HEK293 (cell line): Measurements from ENCODE around the gene FASTK.

Experiments used
- CTCF ChIA-PET: fragments of 350-600 bp; formaldehyde crosslinking; extraction: SDS; loops from one replicate; lab custom pipeline; 2021; ENCODE audit warnings: antibody characterized with exemption; lab: Yijun Ruan, JAX
- POLR2A ChIA-PET: fragments of 300-600 bp; formaldehyde crosslinking; extraction: SDS; loops from one replicate; lab custom pipeline; 2020; ENCODE audit warnings: antibody characterized with exemption, inconsistent platforms; lab: Yijun Ruan, JAX
- H3K27ac ChIP-seq: fragments of 200-500 bp; sonication (Bioruptor generic); 2 replicates; pipeline ENCODE4 v1.5.1; 2014; ENCODE audit warnings: low read depth, low read length, control low read depth, inconsistent platforms; ENCODE audit errors: extremely low read depth
- H3K36me3 ChIP-seq, 2 experiments: fragments of 200-500 bp in 1 of 2; sonication (Bioruptor generic) in 1 of 2; 1 replicate in 1 of 2; 2 replicates in 1 of 2; pipeline ENCODE4 v1.5.1; 2014 to 2017; ENCODE audit warnings: inconsistent platforms in 2 of 2, low read length in 2 of 2; ENCODE audit not compliant: control insufficient read depth in 2 of 2, insufficient read depth in 1 of 2
- H3K4me1 ChIP-seq: fragments of 200-500 bp; sonication (Bioruptor generic); 2 replicates; pipeline ENCODE4 v1.5.1; 2014; ENCODE audit warnings: mild to moderate bottlenecking, low read length, inconsistent platforms; ENCODE audit not compliant: control insufficient read depth, insufficient read depth
- H3K4me3 ChIP-seq: 2 replicates; pipeline ENCODE4 v1.5.1; 2011; ENCODE audit warnings: low read depth, mild to moderate bottlenecking, control low read depth, low read length, moderate library complexity
- H3K9me3 ChIP-seq: fragments of 200-500 bp; sonication (Bioruptor generic); 2 replicates; pipeline ENCODE4 v1.5.1; 2014; ENCODE audit warnings: low read depth, low read length, inconsistent platforms; ENCODE audit not compliant: control insufficient read depth, insufficient read depth
- GLIS1 ChIP-seq: fragments of 450-650 bp; formaldehyde crosslinking; IDR thresholded peaks from 2 replicates; pipeline ENCODE4 v1.5.1; 2016; ENCODE audit warnings: missing biosample characterization, missing genetic modification characterization
- HOXD13 ChIP-seq: sonication (generic); formaldehyde crosslinking; IDR thresholded peaks from 2 replicates; pipeline ENCODE4 v1.8.0; 2022; ENCODE audit warnings: missing genetic modification reagents, borderline replicate concordance
- ZBTB21 ChIP-seq: fragments of 450-650 bp; formaldehyde crosslinking; IDR thresholded peaks from 2 replicates; pipeline ENCODE4 v1.5.1; 2017; ENCODE audit warnings: missing biosample characterization, missing genetic modification characterization
- ZIC2 ChIP-seq: fragments of 450-650 bp; formaldehyde crosslinking; IDR thresholded peaks from 2 replicates; pipeline ENCODE4 v1.5.1; 2016; ENCODE audit warnings: missing biosample characterization, missing genetic modification characterization
- ZNF140 ChIP-seq: fragments of 450-650 bp; formaldehyde crosslinking; IDR thresholded peaks from 2 replicates; pipeline ENCODE4 v1.5.1; 2016; ENCODE audit warnings: missing biosample characterization, missing genetic modification characterization
- ZNF214 ChIP-seq: fragments of 450-650 bp; formaldehyde crosslinking; IDR thresholded peaks from 2 replicates; pipeline ENCODE4 v1.5.1; 2017; ENCODE audit warnings: missing biosample characterization, mild to moderate bottlenecking, missing genetic modification characterization, borderline replicate concordance
- ZNF324 ChIP-seq: fragments of 450-650 bp; formaldehyde crosslinking; IDR thresholded peaks from 2 replicates; pipeline ENCODE4 v1.5.1; 2016; ENCODE audit warnings: missing biosample characterization, missing genetic modification characterization
- ZNF548 ChIP-seq: fragments of 450-650 bp; formaldehyde crosslinking; IDR thresholded peaks from 2 replicates; pipeline ENCODE4 v1.5.1; 2016; ENCODE audit warnings: missing biosample characterization, missing genetic modification characterization
- ZNF768 ChIP-seq: fragments of 450-650 bp; formaldehyde crosslinking; IDR thresholded peaks from 2 replicates; pipeline ENCODE4 v1.5.1; 2018; ENCODE audit warnings: missing biosample characterization, mild to moderate bottlenecking, missing genetic modification characterization
- ZNF837 ChIP-seq: fragments of 450-650 bp; formaldehyde crosslinking; IDR thresholded peaks from 2 replicates; pipeline ENCODE4 v1.5.1; 2016; ENCODE audit warnings: missing biosample characterization, missing genetic modification characterization
- ZSCAN30 ChIP-seq: fragments of 450-650 bp; IDR thresholded peaks from 2 replicates; pipeline ENCODE4 v1.5.1; 2018; ENCODE audit warnings: missing biosample characterization, mild to moderate bottlenecking, missing genetic modification characterization, moderate library complexity
- TF ChIP-seq, protein P1 (sequence below): fragments of 450-650 bp; formaldehyde crosslinking; conservative IDR thresholded peaks from 2 replicates; pipeline ENCODE4 v1.5.1; 2016; ENCODE audit warnings: low read depth, missing biosample characterization, missing genetic modification characterization
- TF ChIP-seq, protein P2 (sequence below): fragments of 450-650 bp; formaldehyde crosslinking; IDR thresholded peaks from 2 replicates; pipeline ENCODE4 v1.5.1; 2016; ENCODE audit warnings: missing biosample characterization, missing genetic modification characterization
- TF ChIP-seq, protein P3 (sequence below): fragments of 450-650 bp; formaldehyde crosslinking; IDR thresholded peaks from 2 replicates; pipeline ENCODE4 v1.5.1; 2016; ENCODE audit warnings: missing biosample characterization, missing genetic modification characterization
- TF ChIP-seq, protein P4 (sequence below): fragments of 450-650 bp; formaldehyde crosslinking; IDR thresholded peaks from 2 replicates; pipeline ENCODE4 v1.5.1; 2016; ENCODE audit warnings: missing biosample characterization, missing genetic modification characterization
- TF ChIP-seq, protein P5 (sequence below): fragments of 450-650 bp; IDR thresholded peaks from 2 replicates; pipeline ENCODE4 v1.5.1; 2018; ENCODE audit warnings: missing biosample characterization, missing genetic modification characterization

The FASTK gene

DNA sequence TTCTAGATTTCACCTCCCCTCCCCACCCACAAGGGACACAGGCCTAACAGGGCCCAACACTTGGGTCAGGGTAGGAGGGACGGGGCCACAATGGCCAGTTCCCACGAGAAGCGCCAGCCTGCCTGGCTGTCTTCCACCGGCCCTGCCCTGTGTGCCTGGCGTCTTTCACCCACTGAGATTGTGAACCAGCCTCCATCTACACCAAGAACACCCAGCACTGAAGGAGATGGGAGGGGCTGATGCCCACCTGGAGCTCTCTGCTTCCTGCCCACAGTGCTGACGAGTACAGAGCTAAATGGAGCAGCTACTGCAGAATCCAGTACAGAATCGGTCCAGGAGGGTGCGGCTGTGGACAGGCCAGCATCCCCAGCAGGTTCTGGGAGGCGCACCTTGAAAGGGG is 34.6 kb downstream of the FASTK start (continued):
- TF ChIP-seq, protein P1, sequence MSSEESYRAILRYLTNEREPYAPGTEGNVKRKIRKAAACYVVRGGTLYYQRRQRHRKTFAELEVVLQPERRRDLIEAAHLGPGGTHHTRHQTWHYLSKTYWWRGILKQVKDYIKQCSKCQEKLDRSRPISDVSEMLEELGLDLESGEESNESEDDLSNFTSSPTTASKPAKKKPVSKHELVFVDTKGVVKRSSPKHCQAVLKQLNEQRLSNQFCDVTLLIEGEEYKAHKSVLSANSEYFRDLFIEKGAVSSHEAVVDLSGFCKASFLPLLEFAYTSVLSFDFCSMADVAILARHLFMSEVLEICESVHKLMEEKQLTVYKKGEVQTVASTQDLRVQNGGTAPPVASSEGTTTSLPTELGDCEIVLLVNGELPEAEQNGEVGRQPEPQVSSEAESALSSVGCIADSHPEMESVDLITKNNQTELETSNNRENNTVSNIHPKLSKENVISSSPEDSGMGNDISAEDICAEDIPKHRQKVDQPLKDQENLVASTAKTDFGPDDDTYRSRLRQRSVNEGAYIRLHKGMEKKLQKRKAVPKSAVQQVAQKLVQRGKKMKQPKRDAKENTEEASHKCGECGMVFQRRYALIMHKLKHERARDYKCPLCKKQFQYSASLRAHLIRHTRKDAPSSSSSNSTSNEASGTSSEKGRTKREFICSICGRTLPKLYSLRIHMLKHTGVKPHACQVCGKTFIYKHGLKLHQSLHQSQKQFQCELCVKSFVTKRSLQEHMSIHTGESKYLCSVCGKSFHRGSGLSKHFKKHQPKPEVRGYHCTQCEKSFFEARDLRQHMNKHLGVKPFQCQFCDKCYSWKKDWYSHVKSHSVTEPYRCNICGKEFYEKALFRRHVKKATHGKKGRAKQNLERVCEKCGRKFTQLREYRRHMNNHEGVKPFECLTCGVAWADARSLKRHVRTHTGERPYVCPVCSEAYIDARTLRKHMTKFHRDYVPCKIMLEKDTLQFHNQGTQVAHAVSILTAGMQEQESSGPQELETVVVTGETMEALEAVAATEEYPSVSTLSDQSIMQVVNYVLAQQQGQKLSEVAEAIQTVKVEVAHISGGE (tag by site-specific recombination): no peak
- TF ChIP-seq HOXD13 (CRISPR knock-in tag): no peak
- TF ChIP-seq ZNF768 (tag by site-specific recombination): no peak
- TF ChIP-seq ZNF548 (tag by site-specific recombination): no peak
- TF ChIP-seq ZNF140: no peak
- TF ChIP-seq, protein P2, sequence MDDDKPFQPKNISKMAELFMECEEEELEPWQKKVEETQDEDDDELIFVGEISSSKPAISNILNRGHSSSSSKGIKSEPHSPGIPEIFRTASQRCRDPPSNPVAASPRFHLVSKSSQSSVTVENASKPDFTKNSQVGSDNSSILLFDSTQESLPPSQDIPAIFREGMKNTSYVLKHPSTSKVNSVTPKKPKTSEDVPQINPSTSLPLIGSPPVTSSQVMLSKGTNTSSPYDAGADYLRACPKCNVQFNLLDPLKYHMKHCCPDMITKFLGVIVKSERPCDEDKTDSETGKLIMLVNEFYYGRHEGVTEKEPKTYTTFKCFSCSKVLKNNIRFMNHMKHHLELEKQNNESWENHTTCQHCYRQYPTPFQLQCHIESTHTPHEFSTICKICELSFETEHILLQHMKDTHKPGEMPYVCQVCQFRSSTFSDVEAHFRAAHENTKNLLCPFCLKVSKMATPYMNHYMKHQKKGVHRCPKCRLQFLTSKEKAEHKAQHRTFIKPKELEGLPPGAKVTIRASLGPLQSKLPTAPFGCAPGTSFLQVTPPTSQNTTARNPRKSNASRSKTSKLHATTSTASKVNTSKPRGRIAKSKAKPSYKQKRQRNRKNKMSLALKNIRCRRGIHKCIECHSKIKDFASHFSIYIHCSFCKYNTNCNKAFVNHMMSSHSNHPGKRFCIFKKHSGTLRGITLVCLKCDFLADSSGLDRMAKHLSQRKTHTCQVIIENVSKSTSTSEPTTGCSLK (tag by site-specific recombination): no peak
- TF ChIP-seq ZNF214 (tag by site-specific recombination): no peak
- TF ChIP-seq, all 188 proteins: peak for 0

DNA sequence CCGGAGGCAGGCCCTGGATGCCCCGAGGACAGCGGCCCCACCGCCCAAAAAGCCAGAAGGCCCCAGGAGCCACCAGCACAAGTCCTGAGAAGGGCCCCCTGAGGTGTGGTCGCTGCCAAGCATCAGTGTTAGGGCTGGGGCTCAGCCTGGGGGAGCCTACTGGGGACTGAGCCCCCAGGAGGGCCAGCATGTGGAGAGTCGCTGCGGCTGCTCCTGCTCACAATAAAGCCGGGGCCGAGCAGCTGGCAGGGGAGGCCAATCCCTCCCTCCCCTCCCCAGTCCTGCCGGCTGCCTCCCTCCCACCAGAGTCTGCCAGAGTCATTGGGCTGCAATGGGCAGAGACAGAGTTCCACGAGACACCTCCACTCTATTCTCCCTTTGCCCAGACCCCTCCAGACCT is 35.3 kb downstream of the FASTK start:
- no peaks in the 10 kb centered on the region for H3K4me1 ChIP-seq
- H3K9me3 ChIP-seq: no peaks in the 10 kb centered on the region
- CTCF ChIA-PET: interaction anchor here (0.7 to 1.2 kb wide), 2 partner anchors 33 to 36 kb away, joined by 3 to 4 read pairs; partner anchors contain the start of gene FASTK
- no peak overlapping the region for H3K27ac ChIP-seq
- H3K4me3 ChIP-seq: no peak overlapping the region
- POLR2A ChIA-PET: interaction anchor here (1.4 kb wide), 1 partner anchor 17 kb away, joined by 4 read pairs; the partner anchor contains the start of gene ABCB8
- peaks cover 0 to 36% of the 10 kb centered on the region in 2 experiments; a peak in 1 of 3 replicates for H3K36me3 ChIP-seq
- no peak for TF ChIP-seq ZBTB21 (tag by site-specific recombination)
- peak; percentile 80 for TF ChIP-seq ZIC2 (tag by site-specific recombination)
- no peak for TF ChIP-seq ZNF837 (tag by site-specific recombination)
- no peak for TF ChIP-seq ZNF324 (tag by site-specific recombination)
- TF ChIP-seq, protein P3, sequence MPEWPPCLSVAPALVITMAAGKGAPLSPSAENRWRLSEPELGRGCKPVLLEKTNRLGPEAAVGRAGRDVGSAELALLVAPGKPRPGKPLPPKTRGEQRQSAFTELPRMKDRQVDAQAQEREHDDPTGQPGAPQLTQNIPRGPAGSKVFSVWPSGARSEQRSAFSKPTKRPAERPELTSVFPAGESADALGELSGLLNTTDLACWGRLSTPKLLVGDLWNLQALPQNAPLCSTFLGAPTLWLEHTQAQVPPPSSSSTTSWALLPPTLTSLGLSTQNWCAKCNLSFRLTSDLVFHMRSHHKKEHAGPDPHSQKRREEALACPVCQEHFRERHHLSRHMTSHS (tag by site-specific recombination): no peak
- TF ChIP-seq, protein P4, sequence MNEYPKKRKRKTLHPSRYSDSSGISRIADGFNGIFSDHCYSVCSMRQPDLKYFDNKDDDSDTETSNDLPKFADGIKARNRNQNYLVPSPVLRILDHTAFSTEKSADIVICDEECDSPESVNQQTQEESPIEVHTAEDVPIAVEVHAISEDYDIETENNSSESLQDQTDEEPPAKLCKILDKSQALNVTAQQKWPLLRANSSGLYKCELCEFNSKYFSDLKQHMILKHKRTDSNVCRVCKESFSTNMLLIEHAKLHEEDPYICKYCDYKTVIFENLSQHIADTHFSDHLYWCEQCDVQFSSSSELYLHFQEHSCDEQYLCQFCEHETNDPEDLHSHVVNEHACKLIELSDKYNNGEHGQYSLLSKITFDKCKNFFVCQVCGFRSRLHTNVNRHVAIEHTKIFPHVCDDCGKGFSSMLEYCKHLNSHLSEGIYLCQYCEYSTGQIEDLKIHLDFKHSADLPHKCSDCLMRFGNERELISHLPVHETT (tag by site-specific recombination): no peak
- no peak for TF ChIP-seq ZNF768 (tag by site-specific recombination)
- TF ChIP-seq, protein P5, sequence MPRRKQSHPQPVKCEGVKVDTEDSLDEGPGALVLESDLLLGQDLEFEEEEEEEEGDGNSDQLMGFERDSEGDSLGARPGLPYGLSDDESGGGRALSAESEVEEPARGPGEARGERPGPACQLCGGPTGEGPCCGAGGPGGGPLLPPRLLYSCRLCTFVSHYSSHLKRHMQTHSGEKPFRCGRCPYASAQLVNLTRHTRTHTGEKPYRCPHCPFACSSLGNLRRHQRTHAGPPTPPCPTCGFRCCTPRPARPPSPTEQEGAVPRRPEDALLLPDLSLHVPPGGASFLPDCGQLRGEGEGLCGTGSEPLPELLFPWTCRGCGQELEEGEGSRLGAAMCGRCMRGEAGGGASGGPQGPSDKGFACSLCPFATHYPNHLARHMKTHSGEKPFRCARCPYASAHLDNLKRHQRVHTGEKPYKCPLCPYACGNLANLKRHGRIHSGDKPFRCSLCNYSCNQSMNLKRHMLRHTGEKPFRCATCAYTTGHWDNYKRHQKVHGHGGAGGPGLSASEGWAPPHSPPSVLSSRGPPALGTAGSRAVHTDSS (tag by site-specific recombination): no peak
- TF ChIP-seq ZSCAN30: no peak
- TF ChIP-seq GLIS1 (tag by site-specific recombination): peak; percentile 51
